Mesothelial cell of epicardium (in vitro differentiated cells): ENCODE measurements around the gene PI4KB. TPM values are rescaled to one million over a fixed set of nuclear protein-coding genes. Genes with fewer than 3 reads are reported as not detected.

Experiments used
- DNase-seq, 2 experiments: peaks; one replicate each; pipeline ENCODE4 v3.0.0; 2021; ENCODE audit warnings: low spot score in 2 of 2; ENCODE audit not compliant: unreplicated experiment in 2 of 2
- H3K27ac Mint-ChIP-seq: 2 replicates; pipeline ENCODE4 v1.8.0; 2021; ENCODE audit warnings: mixed read lengths
- H3K27me3 Mint-ChIP-seq: 2 replicates; pipeline ENCODE4 v1.8.0; 2021; ENCODE audit warnings: low read depth, mixed read lengths
- H3K36me3 Mint-ChIP-seq: 2 replicates; pipeline ENCODE4 v1.8.0; 2021; ENCODE audit warnings: mixed read lengths
- H3K4me1 Mint-ChIP-seq: 2 replicates; pipeline ENCODE4 v1.8.0; 2021; ENCODE audit warnings: mixed read lengths
- H3K4me3 Mint-ChIP-seq: 2 replicates; pipeline ENCODE4 v1.8.0; 2021; ENCODE audit warnings: mild to moderate bottlenecking, moderate library complexity, mixed read lengths
- H3K9me3 Mint-ChIP-seq: 2 replicates; pipeline ENCODE4 v1.8.0; 2021; ENCODE audit warnings: mixed read lengths
- total RNA-seq: library from RNA; stranded (reverse); gene quantifications from 3 replicates; pipeline ENCODE4 v1.2.1, GENCODE V29; 2021
- TF ChIP-seq, protein P1 (sequence below): fragments of 200-600 bp; sonication (generic); IDR thresholded peaks from one replicate; pipeline ENCODE4 v1.5.0; 2021; ENCODE audit warnings: antibody characterized with exemption; ENCODE audit not compliant: unreplicated experiment

PI4KB gene
- total RNA-seq, 1 donor from 2014 or later, result 77.6 TPM

DNA sequence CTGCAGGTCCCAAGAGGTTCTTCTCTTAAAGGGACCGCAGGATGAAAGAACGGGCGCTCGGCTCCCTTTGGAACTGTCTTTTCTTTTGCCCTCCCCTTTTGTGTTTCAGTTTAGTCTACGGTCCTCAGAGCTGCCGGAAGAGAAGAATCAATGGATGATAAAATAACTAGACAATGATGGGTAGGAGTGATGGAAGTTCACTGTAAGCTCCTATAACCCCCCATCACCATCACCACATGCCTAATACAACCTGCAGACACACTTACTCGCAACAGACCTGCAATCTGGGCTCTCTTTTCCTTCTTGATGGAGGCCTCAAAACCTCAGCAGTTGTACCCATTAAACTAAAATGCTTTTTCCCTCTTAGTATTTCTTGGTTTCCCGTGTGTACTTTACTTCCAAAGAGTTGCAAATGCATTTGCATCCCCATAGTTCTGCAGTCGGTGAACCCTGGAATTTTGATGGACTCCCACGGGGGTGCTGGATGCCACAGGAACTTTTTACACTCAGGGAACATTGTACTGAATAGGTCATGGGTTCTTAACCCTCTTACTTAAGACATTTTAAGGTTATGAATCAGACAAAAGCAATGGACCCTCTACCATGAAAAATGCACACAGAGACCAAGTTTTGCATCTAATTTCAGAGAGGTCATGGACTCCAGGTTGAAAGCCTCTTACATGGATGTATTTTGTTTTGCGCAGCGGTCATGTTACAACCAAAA is 20.5 kb upstream of the PI4KB start:
- DNase-seq, result no peak
- TF ChIP-seq, protein P1, sequence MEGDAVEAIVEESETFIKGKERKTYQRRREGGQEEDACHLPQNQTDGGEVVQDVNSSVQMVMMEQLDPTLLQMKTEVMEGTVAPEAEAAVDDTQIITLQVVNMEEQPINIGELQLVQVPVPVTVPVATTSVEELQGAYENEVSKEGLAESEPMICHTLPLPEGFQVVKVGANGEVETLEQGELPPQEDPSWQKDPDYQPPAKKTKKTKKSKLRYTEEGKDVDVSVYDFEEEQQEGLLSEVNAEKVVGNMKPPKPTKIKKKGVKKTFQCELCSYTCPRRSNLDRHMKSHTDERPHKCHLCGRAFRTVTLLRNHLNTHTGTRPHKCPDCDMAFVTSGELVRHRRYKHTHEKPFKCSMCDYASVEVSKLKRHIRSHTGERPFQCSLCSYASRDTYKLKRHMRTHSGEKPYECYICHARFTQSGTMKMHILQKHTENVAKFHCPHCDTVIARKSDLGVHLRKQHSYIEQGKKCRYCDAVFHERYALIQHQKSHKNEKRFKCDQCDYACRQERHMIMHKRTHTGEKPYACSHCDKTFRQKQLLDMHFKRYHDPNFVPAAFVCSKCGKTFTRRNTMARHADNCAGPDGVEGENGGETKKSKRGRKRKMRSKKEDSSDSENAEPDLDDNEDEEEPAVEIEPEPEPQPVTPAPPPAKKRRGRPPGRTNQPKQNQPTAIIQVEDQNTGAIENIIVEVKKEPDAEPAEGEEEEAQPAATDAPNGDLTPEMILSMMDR, result no peak
- peak overlapping the region; percentile 89 for H3K4me3 Mint-ChIP-seq
- peak overlapping the region; percentile 100 for H3K27ac Mint-ChIP-seq
- peaks cover 18% of the 10 kb centered on the region for H3K36me3 Mint-ChIP-seq
- H3K9me3 Mint-ChIP-seq, result peaks cover 13% of the 10 kb centered on the region
- peaks cover 27% of the 10 kb centered on the region for H3K4me1 Mint-ChIP-seq
- no peaks in the 10 kb centered on the region for H3K27me3 Mint-ChIP-seq

DNA sequence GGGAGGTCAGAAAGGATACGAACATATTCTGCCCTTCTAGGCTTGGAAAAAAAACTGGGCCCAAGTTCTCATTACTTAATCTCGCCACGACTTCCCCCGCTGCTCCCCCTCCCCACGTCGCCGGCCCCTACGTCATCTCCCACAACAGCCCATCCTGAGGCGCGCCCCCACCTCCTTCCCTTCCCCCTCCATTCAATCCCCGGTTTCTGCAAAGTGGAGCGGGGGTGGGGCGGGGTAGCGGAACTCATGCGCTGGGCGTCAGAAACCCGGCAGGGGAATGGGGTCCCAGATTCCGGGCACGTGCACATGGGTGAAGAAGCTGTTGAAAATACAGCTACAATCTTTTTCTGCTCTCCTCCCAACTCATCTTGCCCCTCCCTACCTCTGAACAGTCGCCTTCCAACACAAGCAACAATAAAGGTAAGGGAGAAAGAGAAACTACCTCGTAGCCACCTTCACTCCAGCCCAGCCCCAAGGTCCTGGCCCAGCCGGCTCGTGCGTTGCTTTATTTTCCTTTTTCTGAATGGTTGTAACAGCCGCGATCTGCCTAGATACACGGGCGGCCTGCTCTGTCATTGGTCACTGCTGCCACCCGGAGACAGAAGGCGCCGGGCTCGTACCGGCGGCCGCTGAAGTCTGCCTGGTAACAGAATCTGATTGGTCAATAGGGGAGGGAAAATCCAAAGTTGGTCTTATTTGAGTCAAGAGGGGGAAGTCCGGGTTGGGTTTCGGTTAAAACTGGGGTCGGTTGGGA is 19.7 kb upstream of the PI4KB start, which contains the start of gene RFX5:
Gene RFX5 (minus strand): TSS at position 484 of the 754 bp plus-strand sequence. CDS start 932 bp downstream, outside the sequence.
- Mint-ChIP-seq H3K4me1 (peaks cover 27% of the 10 kb centered on the region), H3K9me3 (peaks cover 7% of the 10 kb centered on the region), H3K27me3 (no peaks in the 10 kb centered on the region), H3K36me3 (peaks cover 18% of the 10 kb centered on the region), H3K4me3 (peak within 1 kb of the TSS; percentile 89), H3K27ac (peak within 1 kb of the TSS; percentile 100)
- peak; percentile 83 to 92 for DNase-seq
- TF ChIP-seq, protein P1, result no peak

DNA sequence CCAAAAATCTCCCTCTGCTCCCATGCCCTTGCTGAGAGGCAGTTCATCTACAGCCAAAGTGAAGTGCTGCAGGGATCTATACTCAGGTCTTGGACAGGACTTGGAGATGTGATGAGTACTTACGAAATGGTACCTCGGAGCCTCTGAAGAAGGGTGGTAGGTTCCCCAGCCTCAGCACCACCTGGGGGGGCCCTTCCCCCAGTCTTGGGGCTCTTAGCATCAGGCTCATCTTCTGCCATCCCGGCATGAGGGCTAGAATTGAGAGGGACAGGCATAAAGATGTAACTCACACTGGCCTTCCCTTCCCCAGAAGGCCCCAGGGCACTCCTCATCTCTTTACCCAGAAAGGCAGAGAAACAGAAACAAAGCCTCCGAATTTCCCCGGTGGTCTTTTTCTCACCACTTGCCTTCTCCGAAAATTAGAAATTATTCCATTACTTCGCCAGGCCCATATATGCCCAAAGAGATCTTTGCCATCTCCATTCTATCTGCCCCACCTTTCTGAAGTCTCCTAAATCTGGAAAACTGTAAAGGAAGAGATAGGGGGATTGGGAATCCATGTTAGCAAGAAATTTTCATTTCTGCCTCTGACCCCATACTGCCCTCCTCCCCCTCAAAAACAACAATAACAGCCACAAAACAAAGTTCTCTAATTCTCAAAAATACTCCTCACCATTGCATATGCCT is 19.0 kb upstream of the PI4KB start:
- H3K27me3 Mint-ChIP-seq, result no peaks in the 10 kb centered on the region
- DNase-seq, result no peak

DNA sequence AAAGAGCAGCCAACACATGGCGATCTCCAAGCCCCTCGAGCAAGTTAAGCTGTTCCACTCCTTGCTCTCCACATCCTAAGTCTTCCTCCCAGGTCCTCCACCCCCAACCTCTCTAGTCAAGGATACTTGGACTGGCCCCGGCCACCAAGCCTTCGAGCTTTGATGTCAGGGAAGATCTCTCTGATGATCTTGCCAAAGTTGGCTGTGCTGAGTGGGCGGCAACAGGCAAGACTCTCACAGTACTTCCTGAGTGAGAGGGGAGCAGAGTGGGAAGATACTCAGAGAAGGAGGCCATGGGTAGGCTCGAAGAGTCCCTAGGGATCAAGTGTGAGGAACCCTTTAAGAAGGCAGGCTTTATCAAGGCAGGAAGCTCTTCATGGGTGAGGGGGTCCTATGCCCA is 17.1 kb upstream of the PI4KB start:
- Mint-ChIP-seq H3K4me1 (peaks cover 31% of the 10 kb centered on the region), H3K27me3 (no peaks in the 10 kb centered on the region), H3K36me3 (peaks cover 18% of the 10 kb centered on the region), H3K27ac (peak overlapping the region; percentile 6), H3K9me3 (no peaks in the 10 kb centered on the region), H3K4me3 (no peak overlapping the region)
- DNase-seq, result no peak
- TF ChIP-seq, protein P1, result no peak

More for the DNA sequence above, 19.0 kb upstream of the PI4KB start:
- Mint-ChIP-seq H3K4me3 (peak overlapping the region; percentile 89), H3K9me3 (peaks cover 4% of the 10 kb centered on the region), H3K36me3 (peaks cover 18% of the 10 kb centered on the region), H3K4me1 (peaks cover 27% of the 10 kb centered on the region), H3K27ac (peak overlapping the region; percentile 100)
- TF ChIP-seq, protein P1, result no peak

DNA sequence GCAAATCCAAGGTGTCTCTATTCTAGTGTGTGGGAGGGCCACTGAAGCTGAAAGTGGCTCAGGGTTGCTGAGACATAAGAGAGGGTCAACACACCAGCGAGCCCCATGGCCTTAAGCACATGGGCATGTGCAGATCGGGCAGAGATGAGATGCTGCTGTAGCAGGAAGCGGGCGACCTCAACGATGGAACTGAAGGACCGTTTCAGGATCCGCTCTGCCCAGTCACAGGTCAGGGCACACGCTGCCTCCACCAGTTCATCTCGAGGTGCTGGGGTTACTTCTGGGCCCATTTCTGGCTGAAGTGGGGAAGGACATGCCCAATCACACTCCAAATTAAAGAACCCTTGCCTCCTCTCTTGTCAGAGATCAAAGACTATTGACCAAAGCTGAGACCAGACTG is 16.4 kb upstream of the PI4KB start:
- peaks cover 18% of the 10 kb centered on the region for H3K36me3 Mint-ChIP-seq
- DNase-seq, result no peak
- H3K4me1 Mint-ChIP-seq, result peaks cover 31% of the 10 kb centered on the region
- TF ChIP-seq, protein P1, result no peak
- no peak overlapping the region for H3K4me3 Mint-ChIP-seq
- H3K27me3 Mint-ChIP-seq, result no peaks in the 10 kb centered on the region
- H3K9me3 Mint-ChIP-seq, result no peaks in the 10 kb centered on the region
- peak overlapping the region; percentile 18 for H3K27ac Mint-ChIP-seq
